ENCODE measurements around the gene MRO. TPM values are rescaled to one million over a fixed set of nuclear protein-coding genes. Genes with fewer than 3 reads are reported as not detected.

The MRO gene
- total RNA-seq, 1 donor from 2014 or later: 1.2 TPM

- H3K9me3 Mint-ChIP-seq: peaks cover 5% of the 10 kb centered on the region
- H3K4me3 Mint-ChIP-seq: no peak overlapping the region
- H3K27me3 Mint-ChIP-seq: peaks cover 6% of the 10 kb centered on the region
- no peaks in the 10 kb centered on the region for H3K36me3 Mint-ChIP-seq
- no peak for DNase-seq (ENCODE audit: extremely low spot score, unreplicated experiment)
- H3K4me1 Mint-ChIP-seq (ENCODE audit: unreplicated experiment): no peaks in the 10 kb centered on the region
- TF ChIP-seq CTCF (conservative IDR thresholded peaks at IDR 0.05): no peak
- no peak overlapping the region for H3K27ac Mint-ChIP-seq
These were observed 16.2 kb downstream of the MRO start for GRCh38 chr18:50803592-50803991.

GRCh38 chr18:50802141-50802540 is 17.7 kb downstream of the MRO start:
- no peak for TF ChIP-seq CTCF (conservative IDR thresholded peaks at IDR 0.05)
- DNase-seq (ENCODE audit: extremely low spot score, unreplicated experiment): no peak
- Mint-ChIP-seq H3K27me3 (peaks cover 3% of the 10 kb centered on the region), H3K9me3 (peaks cover 1% of the 10 kb centered on the region), H3K36me3 (no peaks in the 10 kb centered on the region), H3K27ac (no peak overlapping the region), H3K4me3 (no peak overlapping the region), H3K4me1 (ENCODE audit: unreplicated experiment) (peaks cover 2% of the 10 kb centered on the region)

- no peak overlapping the region for H3K27ac Mint-ChIP-seq
- peaks cover 8% of the 10 kb centered on the region for H3K27me3 Mint-ChIP-seq
- no peak for DNase-seq (ENCODE audit: extremely low spot score, unreplicated experiment)
- TF ChIP-seq CTCF (conservative IDR thresholded peaks at IDR 0.05): no peak
- peaks cover 3% of the 10 kb centered on the region for H3K9me3 Mint-ChIP-seq
- no peak overlapping the region for H3K4me3 Mint-ChIP-seq
- peaks cover 10% of the 10 kb centered on the region for H3K4me1 Mint-ChIP-seq (ENCODE audit: unreplicated experiment)
- H3K36me3 Mint-ChIP-seq: no peaks in the 10 kb centered on the region
These were observed 22.7 kb downstream of the MRO start for GRCh38 chr18:50797142-50797541.

GRCh38 chr18:50796495-50796894 is 23.3 kb downstream of the MRO start:
- Mint-ChIP-seq H3K27me3 (peaks cover 8% of the 10 kb centered on the region), H3K27ac (peak overlapping the region; percentile 61), H3K9me3 (peaks cover 3% of the 10 kb centered on the region), H3K4me1 (ENCODE audit: unreplicated experiment) (peaks cover 10% of the 10 kb centered on the region), H3K4me3 (no peak overlapping the region), H3K36me3 (no peaks in the 10 kb centered on the region)
- no peak for TF ChIP-seq CTCF (conservative IDR thresholded peaks at IDR 0.05)
- DNase-seq (ENCODE audit: extremely low spot score, unreplicated experiment): no peak

- Mint-ChIP-seq H3K36me3 (no peaks in the 10 kb centered on the region), H3K4me1 (ENCODE audit: unreplicated experiment) (peaks cover 21% of the 10 kb centered on the region), H3K9me3 (peaks cover 3% of the 10 kb centered on the region), H3K27me3 (peaks cover 8% of the 10 kb centered on the region), H3K27ac (peak overlapping the region; percentile 45), H3K4me3 (peak overlapping the region; percentile 39)
- DNase-seq (ENCODE audit: extremely low spot score, unreplicated experiment): no peak
- no peak for TF ChIP-seq CTCF (conservative IDR thresholded peaks at IDR 0.05)
These were observed 25.9 kb downstream of the MRO start for GRCh38 chr18:50793641-50794565.
